Vagina (tissue), 2 donors: ENCODE measurements around the gene IQSEC2. TPM values are rescaled to one million over a fixed set of nuclear protein-coding genes. Genes with fewer than 3 reads are reported as not detected.

Source experiments
- DNase-seq, 2 donors: peaks; one replicate each; pipeline ENCODE4 v3.0.0-alpha.2; 2017; ENCODE audit errors: extremely low spot score in 2 of 2
- H3K27ac ChIP-seq: fragments of 200-600 bp; sonication (generic); one replicate; pipeline ENCODE4 v1.5.1; 2019
- H3K27me3 ChIP-seq: fragments of 200-600 bp; sonication (generic); one replicate; pipeline ENCODE4 v1.5.1; 2019
- H3K36me3 ChIP-seq, 2 donors: fragments of 200-600 bp; sonication (generic); one replicate each; pipeline ENCODE4 v1.5.1; 2017 to 2019
- H3K4me1 ChIP-seq: fragments of 200-600 bp; sonication (generic); one replicate; pipeline ENCODE4 v1.5.1; 2019
- H3K4me3 ChIP-seq, 2 donors: fragments of 200-600 bp; sonication (generic); 1 replicate in 1 of 2; 2 replicates in 1 of 2; pipeline ENCODE4 v1.5.1; 2016 to 2019
- H3K9me3 ChIP-seq: fragments of 200-600 bp; sonication (generic); one replicate; pipeline ENCODE4 v1.5.1; 2019
- CTCF ChIP-seq, 3 experiments: fragments of 450-650 bp in 2 of 3; fragments of 200-600 bp in 1 of 3; sonication (generic) in 1 of 3; IDR thresholded peaks; one replicate each; pipeline ENCODE4 v1.5.1; 2017 to 2019; ENCODE audit warnings: antibody characterized with exemption in 3 of 3, mild to moderate bottlenecking in 2 of 3, moderate library complexity in 2 of 3
- POLR2A ChIP-seq, 2 donors: fragments of 450-650 bp; IDR thresholded peaks; one replicate each; pipeline ENCODE4 v1.6.1; 2017; ENCODE audit warnings: antibody characterized with exemption in 2 of 2, mild to moderate bottlenecking in 2 of 2, moderate library complexity in 2 of 2
- POLR2AphosphoS5 ChIP-seq, 2 donors: sonication (generic); formaldehyde crosslinking; IDR thresholded peaks; one replicate each; pipeline ENCODE4 v1.9.0; 2017; ENCODE audit warnings: antibody characterized with exemption in 2 of 2, mild to moderate bottlenecking in 2 of 2, low read depth in 1 of 2; ENCODE audit not compliant: insufficient read depth in 1 of 2
- intact Hi-C: fragments of 100-400 bp; cut with DNase I; formaldehyde crosslinking; loops from one replicate; pipeline ENCODE4 v1.15.1; 2023
- small RNA-seq: library from RNA; depleted of rRNA; stranded (forward); fragments of <200 nt; gene quantifications from one replicate; pipeline ENCODE3, GENCODE V24; 2016
- total RNA-seq: library from RNA; depleted of rRNA; stranded (reverse); fragments of >200 nt; gene quantifications from one replicate; pipeline ENCODE4 v1.2.3, GENCODE V29; 2016

The IQSEC2 gene
- total RNA-seq, 1 donor from 2014 or later = 22.8 TPM

- peaks cover 37% of the 10 kb centered on the region for H3K4me1 ChIP-seq
- peak; percentile 90 to 92 for TF ChIP-seq POLR2AphosphoS5 (IDR thresholded peaks at IDR 0.05; ENCODE audit: insufficient read depth in 1 of 2, low read depth in 1 of 2)
- no peak for TF ChIP-seq POLR2A (IDR thresholded peaks at IDR 0.05)
- TF ChIP-seq CTCF (IDR thresholded peaks at IDR 0.05) = peak in 1 of 3 experiments; percentile 25
- peak in 1 of 2 donors; percentile 91 for DNase-seq
- peaks cover 0 to 3% of the 10 kb centered on the region in 2 donors for H3K36me3 ChIP-seq
- H3K4me3 ChIP-seq = peak within 1 kb of the TSS; percentile 68 to 94
- H3K27ac ChIP-seq = peak within 1 kb of the TSS; percentile 84
- H3K27me3 ChIP-seq = no peaks in the 10 kb centered on the region
- no peaks in the 10 kb centered on the region for H3K9me3 ChIP-seq
- intact Hi-C loops = no loop called here
Observed at GRCh38 chrX:53224860-53225797, 56.3 kb downstream of the IQSEC2 start, which contains the start of gene KDM5C. Gene KDM5C, minus strand, starts transcription at chrX:53225207. Its CDS starts 318 bp downstream, at chrX:53224889.

GRCh38 chrX:53223955-53224859, 57.2 kb downstream of the IQSEC2 start:
- Histone ChIP-seq H3K4me1 (peaks cover 37% of the 10 kb centered on the region), H3K36me3 (peaks cover 0 to 11% of the 10 kb centered on the region in 2 donors), H3K4me3 (peak overlapping the region; percentile 68 to 94), H3K27ac (peak overlapping the region; percentile 84), H3K9me3 (no peaks in the 10 kb centered on the region), H3K27me3 (no peaks in the 10 kb centered on the region)
- intact Hi-C loops = no loop called here
- TF ChIP-seq CTCF (IDR thresholded peaks at IDR 0.05) (no peak), POLR2AphosphoS5 (IDR thresholded peaks at IDR 0.05; ENCODE audit: insufficient read depth in 1 of 2, low read depth in 1 of 2) (no peak), POLR2A (IDR thresholded peaks at IDR 0.05) (no peak)
- no peak for DNase-seq

- Histone ChIP-seq H3K27me3 (no peaks in the 10 kb centered on the region), H3K36me3 (peaks cover 0 to 20% of the 10 kb centered on the region in 2 donors), H3K4me1 (peaks cover 37% of the 10 kb centered on the region), H3K9me3 (no peaks in the 10 kb centered on the region), H3K27ac (peak overlapping the region; percentile 28), H3K4me3 (peak overlapping the region; percentile 68 to 94)
- intact Hi-C loops = no loop called here
- TF ChIP-seq POLR2A (IDR thresholded peaks at IDR 0.05) = no peak
- DNase-seq = peak in 1 of 2 donors; percentile 71
Observed at GRCh38 chrX:53223068-53223693, 58.2 kb downstream of the IQSEC2 start.

Small RNA genes within 50 kb of the gene (small RNA-seq; reads per million reads assigned to genes)
- gene RF00019 = not detected

Other genes starting within 250 kb of the IQSEC2 start
- 2.2 TPM for gene GPR173, start 232.8 kb downstream of the IQSEC2 start, total RNA-seq
- 85.9 TPM for gene TSPYL2, start 199.2 kb downstream of the IQSEC2 start, total RNA-seq
- gene KANTR, start 187.4 kb downstream of the IQSEC2 start, total RNA-seq = 35.8 TPM
- gene KDM5C, start 56.4 kb downstream of the IQSEC2 start, total RNA-seq = 123 TPM
- gene SMC1A, start 141.1 kb upstream of the IQSEC2 start, total RNA-seq = 31.4 TPM
- gene RIBC1, start 141.3 kb upstream of the IQSEC2 start, total RNA-seq = not detected
- 42.0 TPM for gene HSD17B10, start 152.8 kb upstream of the IQSEC2 start, total RNA-seq